Smooth muscle cell (in vitro differentiated cells): ENCODE results near the gene CD300H. TPM values are rescaled to one million over a fixed set of nuclear protein-coding genes. Genes with fewer than 3 reads are reported as not detected.

Experiments used
- DNase-seq: peaks from one replicate; lab custom pipeline; 2025; ENCODE audit not compliant: unreplicated experiment; lab: John Stamatoyannopoulos, UW
- H2AFZ ChIP-seq: fragments of 200-600 bp; sonication (generic); 2 replicates; pipeline ENCODE4 v1.6.0; 2016; ENCODE audit warnings: antibody characterized with exemption, low read depth, mild to moderate bottlenecking
- H3F3A ChIP-seq: fragments of 200-600 bp; sonication (generic); 2 replicates; pipeline ENCODE4 v1.6.0; 2017; ENCODE audit warnings: antibody characterized with exemption, low read depth
- H3K27ac ChIP-seq: fragments of 200-600 bp; sonication (generic); 2 replicates; pipeline ENCODE4 v1.5.1; 2016; ENCODE audit warnings: low read depth, mild to moderate bottlenecking
- H3K27me3 ChIP-seq: fragments of 200-600 bp; sonication (generic); 2 replicates; pipeline ENCODE4 v1.6.1; 2016; ENCODE audit warnings: low read depth, mild to moderate bottlenecking
- H3K36me3 ChIP-seq: fragments of 200-600 bp; sonication (generic); 2 replicates; pipeline ENCODE4 v1.5.1; 2016; ENCODE audit warnings: low read depth
- H3K4me1 ChIP-seq: fragments of 200-600 bp; sonication (generic); 2 replicates; pipeline ENCODE4 v1.5.1; 2016; ENCODE audit warnings: low read depth
- H3K4me2 ChIP-seq: fragments of 200-600 bp; sonication (generic); 2 replicates; pipeline ENCODE4 v1.6.0; 2016; ENCODE audit warnings: mild to moderate bottlenecking
- H3K4me3 ChIP-seq: fragments of 200-600 bp; sonication (generic); 2 replicates; pipeline ENCODE4 v1.5.1; 2016; ENCODE audit warnings: mild to moderate bottlenecking
- H3K79me2 ChIP-seq: fragments of 200-600 bp; sonication (generic); 2 replicates; pipeline ENCODE4 v1.6.0; 2016; ENCODE audit warnings: low read depth, mild to moderate bottlenecking
- H3K9ac ChIP-seq: fragments of 200-600 bp; sonication (generic); 2 replicates; pipeline ENCODE4 v1.6.0; 2016; ENCODE audit warnings: low read depth
- H3K9me3 ChIP-seq: fragments of 200-600 bp; sonication (generic); replicated peaks from 2 replicates; pipeline ENCODE4 v1.5.1; 2016; ENCODE audit warnings: low read depth
- H4K20me1 ChIP-seq: fragments of 200-600 bp; sonication (generic); 2 replicates; pipeline ENCODE4 v1.6.0; 2016; ENCODE audit warnings: low read depth
- WGBS: methylation state at CpG from one replicate; pipeline ENCODE4 v1.1.7; 2016; ENCODE audit warnings: low lambda C conversion rate; 5-methylcytosine and 5-hydroxymethylcytosine counted together
- polyA plus RNA-seq: library from polyadenylated mRNA; unstranded; fragments of >200 nt; fragmentation: Nextera tagmentation; extraction: Ambion mirVana; gene quantifications from 2 replicates; pipeline ENCODE4 v1.2.1, GENCODE V29; 2016
- total RNA-seq: library from RNA; depleted of rRNA; stranded (reverse); fragments of >200 nt; gene quantifications from 2 replicates; pipeline ENCODE4 v1.2.3, GENCODE V29; 2014
- TF ChIP-seq, protein P1 (sequence below): fragments of 200-600 bp; sonication (generic); IDR thresholded peaks from 2 replicates; pipeline ENCODE4 v1.5.1; 2017; ENCODE audit warnings: borderline replicate concordance, mild to moderate bottlenecking, antibody characterized with exemption; ENCODE audit not compliant: insufficient read depth, poor library complexity, severe bottlenecking

Gene CD300H
- total and polyA plus RNA-seq, 2 experiments from 2014 or later: 0.65 TPM; not detected in 1

DNA sequence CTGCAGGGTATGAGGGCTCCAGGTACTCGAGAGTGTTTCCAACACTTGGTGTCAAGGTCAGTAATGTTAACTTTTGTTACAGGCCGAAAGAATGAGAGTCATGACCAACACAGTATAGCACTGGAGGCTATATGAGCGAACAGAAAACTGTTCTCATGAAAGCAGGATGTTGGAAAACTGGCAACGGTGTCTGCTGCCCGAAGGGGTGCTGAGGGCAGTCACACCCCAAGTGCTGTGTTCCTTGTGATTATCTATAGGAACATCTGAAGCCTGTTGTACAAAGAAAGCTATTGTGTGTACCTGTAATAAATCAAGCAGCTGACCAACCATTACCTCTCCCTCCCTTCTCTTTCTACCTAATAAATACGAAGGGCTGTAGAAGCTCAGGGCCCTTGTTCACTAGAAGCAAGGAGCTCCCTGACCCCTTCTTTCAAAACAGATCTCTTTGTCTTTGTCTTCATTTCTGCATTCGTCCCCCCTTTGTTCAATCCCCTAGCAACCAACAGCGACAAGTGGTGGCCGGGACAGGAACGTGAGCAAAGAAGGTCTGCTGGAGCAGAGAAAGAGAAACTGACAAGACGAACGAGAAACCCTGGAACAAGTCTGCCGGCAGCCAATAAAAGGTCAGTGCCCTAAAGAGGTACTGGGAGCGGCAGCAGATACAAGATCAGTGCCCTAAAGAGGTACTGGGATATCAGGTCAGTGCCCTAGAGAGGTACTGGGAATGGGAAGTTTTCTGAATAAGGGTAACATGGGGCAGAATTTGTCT, 17.2 kb upstream of the CD300H start:
- H3K9ac ChIP-seq: no peak overlapping the region
- H3K79me2 ChIP-seq: no peaks in the 10 kb centered on the region
- TF ChIP-seq, protein P1, sequence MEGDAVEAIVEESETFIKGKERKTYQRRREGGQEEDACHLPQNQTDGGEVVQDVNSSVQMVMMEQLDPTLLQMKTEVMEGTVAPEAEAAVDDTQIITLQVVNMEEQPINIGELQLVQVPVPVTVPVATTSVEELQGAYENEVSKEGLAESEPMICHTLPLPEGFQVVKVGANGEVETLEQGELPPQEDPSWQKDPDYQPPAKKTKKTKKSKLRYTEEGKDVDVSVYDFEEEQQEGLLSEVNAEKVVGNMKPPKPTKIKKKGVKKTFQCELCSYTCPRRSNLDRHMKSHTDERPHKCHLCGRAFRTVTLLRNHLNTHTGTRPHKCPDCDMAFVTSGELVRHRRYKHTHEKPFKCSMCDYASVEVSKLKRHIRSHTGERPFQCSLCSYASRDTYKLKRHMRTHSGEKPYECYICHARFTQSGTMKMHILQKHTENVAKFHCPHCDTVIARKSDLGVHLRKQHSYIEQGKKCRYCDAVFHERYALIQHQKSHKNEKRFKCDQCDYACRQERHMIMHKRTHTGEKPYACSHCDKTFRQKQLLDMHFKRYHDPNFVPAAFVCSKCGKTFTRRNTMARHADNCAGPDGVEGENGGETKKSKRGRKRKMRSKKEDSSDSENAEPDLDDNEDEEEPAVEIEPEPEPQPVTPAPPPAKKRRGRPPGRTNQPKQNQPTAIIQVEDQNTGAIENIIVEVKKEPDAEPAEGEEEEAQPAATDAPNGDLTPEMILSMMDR: no peak
- no peaks in the 10 kb centered on the region for H3K9me3 ChIP-seq
- H3K4me1 ChIP-seq: no peaks in the 10 kb centered on the region
- 89% methylated on average over 14 of the region's 14 CpGs for WGBS
- H3F3A ChIP-seq: no peaks in the 10 kb centered on the region
- H2AFZ ChIP-seq: no peak overlapping the region
- H3K4me3 ChIP-seq: no peak overlapping the region
- H4K20me1 ChIP-seq: no peaks in the 10 kb centered on the region
- no peak overlapping the region for H3K4me2 ChIP-seq
- H3K36me3 ChIP-seq: no peaks in the 10 kb centered on the region
- DNase-seq: no peak
- no peaks in the 10 kb centered on the region for H3K27me3 ChIP-seq
- no peak overlapping the region for H3K27ac ChIP-seq

DNA sequence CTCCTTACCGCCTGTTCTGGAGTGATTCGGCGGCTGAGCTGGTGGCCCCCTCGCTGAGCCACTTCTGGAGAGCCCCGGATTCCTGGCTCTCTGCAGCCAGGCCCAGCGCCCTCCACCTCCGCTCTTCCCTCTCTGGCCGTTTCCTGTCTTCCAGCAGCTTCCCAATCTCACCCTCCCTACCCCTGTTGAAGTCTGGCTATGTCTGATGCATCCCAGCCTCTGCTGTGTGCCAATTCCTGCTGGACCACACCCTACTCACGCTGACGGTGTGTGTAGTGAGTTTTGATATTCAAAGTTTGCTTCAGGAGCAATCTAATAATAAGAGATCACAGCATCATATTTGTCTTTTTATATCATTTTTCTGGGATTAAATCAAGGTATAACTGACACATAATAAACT, 15.3 kb upstream of the CD300H start:
- Histone ChIP-seq H3K4me3 (no peak overlapping the region), H3K9me3 (no peaks in the 10 kb centered on the region), H2AFZ (no peak overlapping the region), H3F3A (no peaks in the 10 kb centered on the region), H3K27ac (no peak overlapping the region), H3K4me2 (no peak overlapping the region), H3K9ac (no peak overlapping the region), H3K4me1 (no peaks in the 10 kb centered on the region), H3K27me3 (no peaks in the 10 kb centered on the region), H3K79me2 (no peaks in the 10 kb centered on the region), H3K36me3 (no peaks in the 10 kb centered on the region), H4K20me1 (no peaks in the 10 kb centered on the region)
- no peak for DNase-seq
- WGBS: 90% methylated on average over 10 of the region's 10 CpGs
- TF ChIP-seq, protein P1: no peak

DNA sequence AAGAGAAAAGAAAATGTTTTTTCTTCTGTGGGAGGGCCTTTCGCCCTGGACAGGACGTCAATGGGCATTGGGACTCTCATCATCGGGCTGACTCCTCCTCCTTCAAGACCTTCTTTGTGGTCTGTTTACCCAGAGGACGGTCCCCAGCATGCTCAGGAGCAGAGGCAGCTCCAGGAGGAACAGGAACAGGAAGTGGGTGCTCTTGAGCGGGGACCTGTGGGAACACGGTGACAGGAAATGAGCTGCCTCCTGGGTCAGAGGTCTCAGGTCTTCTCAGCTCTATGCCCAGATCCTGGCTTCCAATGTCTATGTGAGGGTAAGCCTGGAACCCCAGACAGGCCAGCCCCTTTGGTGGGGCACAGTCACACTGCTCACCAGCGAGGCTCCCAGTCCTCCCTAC, 12.6 kb upstream of the CD300H start:
- WGBS: 82% methylated on average over 7 of the region's 7 CpGs
- H3K4me2 ChIP-seq: no peak overlapping the region
- no peak overlapping the region for H3K4me3 ChIP-seq
- no peaks in the 10 kb centered on the region for H3F3A ChIP-seq
- no peaks in the 10 kb centered on the region for H3K4me1 ChIP-seq
- H3K27ac ChIP-seq: no peak overlapping the region
- no peaks in the 10 kb centered on the region for H3K79me2 ChIP-seq
- TF ChIP-seq, protein P1: no peak
- H2AFZ ChIP-seq: no peak overlapping the region
- H4K20me1 ChIP-seq: no peaks in the 10 kb centered on the region
- no peaks in the 10 kb centered on the region for H3K9me3 ChIP-seq
- H3K9ac ChIP-seq: no peak overlapping the region
- DNase-seq: no peak
- H3K27me3 ChIP-seq: no peaks in the 10 kb centered on the region
- H3K36me3 ChIP-seq: no peaks in the 10 kb centered on the region

DNA sequence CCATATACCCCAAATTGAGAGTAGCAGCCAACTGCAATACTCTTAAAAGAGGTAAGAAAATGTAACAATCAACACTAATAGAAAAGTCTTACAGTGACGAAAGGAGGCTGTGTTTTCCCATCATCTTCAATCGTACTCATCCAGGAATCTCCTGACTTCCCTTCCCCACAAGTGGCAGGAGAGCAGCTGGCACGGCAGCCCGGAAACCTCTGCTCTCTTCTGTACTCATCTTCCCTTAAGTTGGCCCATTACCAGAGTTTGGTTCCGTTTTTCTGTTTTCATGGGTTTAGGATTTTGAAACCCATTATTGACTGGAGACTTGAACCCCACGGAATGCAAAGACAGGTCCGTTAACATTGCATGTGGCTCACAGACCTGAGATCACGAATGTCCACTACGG, 11.7 kb upstream of the CD300H start:
- DNase-seq: no peak
- H3K4me2 ChIP-seq: no peak overlapping the region
- 92% methylated on average over 9 of the region's 9 CpGs for WGBS

More for the DNA sequence above, 11.7 kb upstream of the CD300H start:
- Histone ChIP-seq H2AFZ (no peak overlapping the region), H3K9me3 (no peaks in the 10 kb centered on the region), H3K9ac (no peak overlapping the region), H3K36me3 (no peaks in the 10 kb centered on the region), H3K27ac (no peak overlapping the region), H3K27me3 (no peaks in the 10 kb centered on the region), H3K4me3 (no peak overlapping the region), H3K4me1 (no peaks in the 10 kb centered on the region), H3K79me2 (no peaks in the 10 kb centered on the region), H3F3A (no peaks in the 10 kb centered on the region), H4K20me1 (no peaks in the 10 kb centered on the region)
- TF ChIP-seq, protein P1: no peak
